ENCODE measurements around the gene DNAI4. TPM values are rescaled to one million over a fixed set of nuclear protein-coding genes. Genes with fewer than 3 reads are reported as not detected.

DNAI4 gene
- total and polyA plus RNA-seq, 2 experiments from 2014 or later: 2.9 to 5.9 TPM

DNA sequence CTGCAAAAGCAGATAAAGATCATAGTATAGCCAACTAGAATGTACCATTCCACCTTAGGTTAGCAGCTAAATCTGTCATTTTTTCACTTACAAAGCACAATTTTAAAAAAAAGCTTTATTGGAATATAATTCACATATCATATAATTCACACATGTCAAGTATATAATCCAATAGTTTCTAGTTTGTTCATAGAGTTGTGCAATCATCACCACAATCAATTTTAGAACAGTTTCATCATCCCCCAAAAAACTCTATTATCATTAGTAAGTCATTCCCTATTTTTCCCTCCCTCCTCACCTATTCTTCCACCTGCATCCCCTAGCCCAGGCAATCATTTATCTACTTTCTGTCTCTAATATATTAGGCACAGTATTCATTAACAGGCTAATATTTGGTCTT lies 91.5 kb downstream of the DNAI4 start:
- H3K79me2 ChIP-seq: no peaks in the 10 kb centered on the region
- DNase-seq (ENCODE audit: low spot score): no peak
- H3K4me1 ChIP-seq (ENCODE audit: insufficient read depth): no peaks in the 10 kb centered on the region
- H3K27me3 ChIP-seq: no peaks in the 10 kb centered on the region
- H3K36me3 ChIP-seq (replicated peaks; ENCODE audit: insufficient read depth, low read depth): no peaks in the 10 kb centered on the region
- H3K9me3 ChIP-seq (ENCODE audit: low read depth): no peaks in the 10 kb centered on the region
- no peak overlapping the region for H3K27ac ChIP-seq
- H4K20me1 ChIP-seq (ENCODE audit: insufficient read depth, poor library complexity, severe bottlenecking): no peaks in the 10 kb centered on the region
- no peak overlapping the region for H3K4me2 ChIP-seq
- H2AFZ ChIP-seq: no peak overlapping the region
- TF ChIP-seq, protein P1, sequence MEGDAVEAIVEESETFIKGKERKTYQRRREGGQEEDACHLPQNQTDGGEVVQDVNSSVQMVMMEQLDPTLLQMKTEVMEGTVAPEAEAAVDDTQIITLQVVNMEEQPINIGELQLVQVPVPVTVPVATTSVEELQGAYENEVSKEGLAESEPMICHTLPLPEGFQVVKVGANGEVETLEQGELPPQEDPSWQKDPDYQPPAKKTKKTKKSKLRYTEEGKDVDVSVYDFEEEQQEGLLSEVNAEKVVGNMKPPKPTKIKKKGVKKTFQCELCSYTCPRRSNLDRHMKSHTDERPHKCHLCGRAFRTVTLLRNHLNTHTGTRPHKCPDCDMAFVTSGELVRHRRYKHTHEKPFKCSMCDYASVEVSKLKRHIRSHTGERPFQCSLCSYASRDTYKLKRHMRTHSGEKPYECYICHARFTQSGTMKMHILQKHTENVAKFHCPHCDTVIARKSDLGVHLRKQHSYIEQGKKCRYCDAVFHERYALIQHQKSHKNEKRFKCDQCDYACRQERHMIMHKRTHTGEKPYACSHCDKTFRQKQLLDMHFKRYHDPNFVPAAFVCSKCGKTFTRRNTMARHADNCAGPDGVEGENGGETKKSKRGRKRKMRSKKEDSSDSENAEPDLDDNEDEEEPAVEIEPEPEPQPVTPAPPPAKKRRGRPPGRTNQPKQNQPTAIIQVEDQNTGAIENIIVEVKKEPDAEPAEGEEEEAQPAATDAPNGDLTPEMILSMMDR (IDR thresholded peaks at IDR 0.05; ENCODE audit: poor library complexity): no peak
- TF ChIP-seq EZH2 (IDR thresholded peaks at IDR 0.05; ENCODE audit: borderline replicate concordance) (no peak), EZH2phosphoT487 (IDR thresholded peaks at IDR 0.05; ENCODE audit: low read depth, severe bottlenecking, unreplicated experiment) (no peak)
- H3K9me2 ChIP-seq (replicated peaks; ENCODE audit: insufficient read depth): no peaks in the 10 kb centered on the region
- no peak overlapping the region for H3K4me3 ChIP-seq

DNA sequence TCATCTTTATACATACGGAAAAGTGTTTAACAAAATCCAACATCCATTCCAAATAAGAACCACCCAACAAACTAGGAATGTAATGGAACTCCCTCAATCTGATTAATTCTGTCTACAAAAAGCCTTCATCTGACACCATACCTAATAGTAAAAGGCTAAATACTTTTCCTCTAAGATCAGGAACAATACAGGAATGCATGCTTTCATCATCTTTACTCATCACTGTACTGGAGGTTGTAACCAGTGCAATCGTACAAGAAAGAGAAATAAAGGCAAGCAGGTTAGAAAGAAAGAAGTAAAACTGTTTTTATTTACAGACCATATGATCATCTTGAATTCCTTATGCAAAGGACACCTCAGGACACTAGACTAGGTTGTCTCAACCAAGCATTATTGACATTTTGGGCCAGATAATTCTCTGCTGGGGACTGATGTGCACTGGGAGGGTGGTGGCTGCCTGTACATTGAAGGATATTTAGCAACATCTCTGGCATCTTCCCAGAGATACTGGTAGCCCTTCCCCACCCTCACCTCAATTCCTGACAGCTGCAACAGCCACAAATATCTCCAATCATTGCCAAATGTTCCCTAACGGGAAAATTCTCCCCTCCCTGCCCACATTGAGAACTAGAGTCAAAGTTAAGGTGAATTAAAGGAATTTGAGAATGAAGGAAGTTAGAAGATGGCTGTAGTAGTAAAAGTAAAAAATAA lies 93.0 kb downstream of the DNAI4 start:
- H3K79me2 ChIP-seq: no peaks in the 10 kb centered on the region
- no peak overlapping the region for H3K4me3 ChIP-seq
- no peaks in the 10 kb centered on the region for H3K36me3 ChIP-seq (replicated peaks; ENCODE audit: insufficient read depth, low read depth)
- H3K27me3 ChIP-seq: no peaks in the 10 kb centered on the region
- H3K4me2 ChIP-seq: no peak overlapping the region
- WGBS (ENCODE audit: low lambda C conversion rate, missing lambda C conversion rate): 78% methylated on average over 3 of the region's 3 CpGs
- no peak overlapping the region for H2AFZ ChIP-seq
- H3K9me2 ChIP-seq (replicated peaks; ENCODE audit: insufficient read depth): no peaks in the 10 kb centered on the region
- no peak overlapping the region for H3K27ac ChIP-seq
- TF ChIP-seq EZH2 (IDR thresholded peaks at IDR 0.05; ENCODE audit: borderline replicate concordance) (no peak), EZH2phosphoT487 (IDR thresholded peaks at IDR 0.05; ENCODE audit: low read depth, severe bottlenecking, unreplicated experiment) (no peak)
- TF ChIP-seq, protein P1 (IDR thresholded peaks at IDR 0.05; ENCODE audit: poor library complexity): no peak
- no peaks in the 10 kb centered on the region for H3K4me1 ChIP-seq (ENCODE audit: insufficient read depth)
- no peak for DNase-seq (ENCODE audit: low spot score)
- no peaks in the 10 kb centered on the region for H3K9me3 ChIP-seq (ENCODE audit: low read depth)
- H4K20me1 ChIP-seq (ENCODE audit: insufficient read depth, poor library complexity, severe bottlenecking): no peaks in the 10 kb centered on the region

DNA sequence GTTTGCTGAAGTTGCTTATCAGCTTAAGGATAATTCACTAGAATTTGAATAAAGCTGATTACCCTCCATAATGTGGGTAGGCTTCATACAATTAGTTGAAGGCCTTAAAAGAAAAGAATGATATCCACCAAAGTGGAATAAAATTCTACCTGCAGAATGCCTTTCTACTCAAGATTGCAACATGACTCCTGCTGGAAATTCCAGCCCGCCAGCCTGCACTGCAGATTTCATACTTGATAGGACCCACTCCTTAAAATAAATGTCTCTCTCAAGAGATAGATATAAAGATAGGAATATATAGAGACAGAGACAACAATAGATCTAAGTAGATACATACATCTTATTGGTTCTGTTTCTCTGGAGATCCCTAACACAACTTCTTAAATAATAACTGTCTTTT lies 99.9 kb downstream of the DNAI4 start:
- Histone ChIP-seq H3K4me2 (no peak overlapping the region), H3K9me3 (ENCODE audit: low read depth) (no peaks in the 10 kb centered on the region), H3K27ac (no peak overlapping the region), H3K36me3 (replicated peaks; ENCODE audit: insufficient read depth, low read depth) (no peaks in the 10 kb centered on the region), H2AFZ (no peak overlapping the region), H3K9me2 (replicated peaks; ENCODE audit: insufficient read depth) (no peaks in the 10 kb centered on the region), H3K4me1 (ENCODE audit: insufficient read depth) (no peaks in the 10 kb centered on the region), H3K27me3 (no peaks in the 10 kb centered on the region), H3K4me3 (no peak overlapping the region), H3K79me2 (no peaks in the 10 kb centered on the region), H4K20me1 (ENCODE audit: insufficient read depth, poor library complexity, severe bottlenecking) (no peaks in the 10 kb centered on the region)
- TF ChIP-seq, protein P1 (IDR thresholded peaks at IDR 0.05; ENCODE audit: poor library complexity): no peak
- no peak for TF ChIP-seq EZH2 (IDR thresholded peaks at IDR 0.05; ENCODE audit: borderline replicate concordance)
- TF ChIP-seq EZH2phosphoT487 (IDR thresholded peaks at IDR 0.05; ENCODE audit: low read depth, severe bottlenecking, unreplicated experiment): no peak
- no peak for DNase-seq (ENCODE audit: low spot score)
- 89% methylated on average over 1 of the region's 1 CpG for WGBS (ENCODE audit: low lambda C conversion rate, missing lambda C conversion rate)
